ENCODE results near the gene MPRIP.

DNA sequence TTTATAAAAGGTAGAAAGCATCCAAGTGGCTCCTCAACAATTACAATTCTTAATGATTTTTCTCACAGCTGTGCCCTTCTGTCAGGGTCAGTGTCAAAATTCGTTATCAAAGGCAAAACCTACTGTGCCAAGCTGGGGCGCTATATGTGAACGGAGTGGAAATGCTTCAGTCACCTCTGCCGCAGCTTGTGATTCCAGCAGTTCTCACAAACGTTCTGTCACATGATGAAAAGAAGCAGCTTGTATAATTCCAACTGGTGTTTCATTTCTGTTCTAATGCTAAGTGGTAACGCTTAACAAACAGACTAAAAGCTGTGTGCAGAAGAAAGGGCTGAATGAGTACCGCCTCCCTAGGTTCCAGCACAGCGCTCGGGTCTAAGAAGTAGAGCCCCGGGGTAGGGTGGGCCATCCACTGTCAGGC lies 149.7 kb downstream of the MPRIP start:
- TF ChIP-seq, protein P1, sequence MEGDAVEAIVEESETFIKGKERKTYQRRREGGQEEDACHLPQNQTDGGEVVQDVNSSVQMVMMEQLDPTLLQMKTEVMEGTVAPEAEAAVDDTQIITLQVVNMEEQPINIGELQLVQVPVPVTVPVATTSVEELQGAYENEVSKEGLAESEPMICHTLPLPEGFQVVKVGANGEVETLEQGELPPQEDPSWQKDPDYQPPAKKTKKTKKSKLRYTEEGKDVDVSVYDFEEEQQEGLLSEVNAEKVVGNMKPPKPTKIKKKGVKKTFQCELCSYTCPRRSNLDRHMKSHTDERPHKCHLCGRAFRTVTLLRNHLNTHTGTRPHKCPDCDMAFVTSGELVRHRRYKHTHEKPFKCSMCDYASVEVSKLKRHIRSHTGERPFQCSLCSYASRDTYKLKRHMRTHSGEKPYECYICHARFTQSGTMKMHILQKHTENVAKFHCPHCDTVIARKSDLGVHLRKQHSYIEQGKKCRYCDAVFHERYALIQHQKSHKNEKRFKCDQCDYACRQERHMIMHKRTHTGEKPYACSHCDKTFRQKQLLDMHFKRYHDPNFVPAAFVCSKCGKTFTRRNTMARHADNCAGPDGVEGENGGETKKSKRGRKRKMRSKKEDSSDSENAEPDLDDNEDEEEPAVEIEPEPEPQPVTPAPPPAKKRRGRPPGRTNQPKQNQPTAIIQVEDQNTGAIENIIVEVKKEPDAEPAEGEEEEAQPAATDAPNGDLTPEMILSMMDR (IDR thresholded peaks at IDR 0.05; ENCODE audit: poor library complexity, severe bottlenecking) = no peak
- no peak for TF ChIP-seq SMC3 (conservative IDR thresholded peaks at IDR 0.05; ENCODE audit: poor library complexity)
